ENCODE measurements around the gene APEX2. TPM values are rescaled to one million over a fixed set of nuclear protein-coding genes. Genes with fewer than 3 reads are reported as not detected.

APEX2 gene, protein sequence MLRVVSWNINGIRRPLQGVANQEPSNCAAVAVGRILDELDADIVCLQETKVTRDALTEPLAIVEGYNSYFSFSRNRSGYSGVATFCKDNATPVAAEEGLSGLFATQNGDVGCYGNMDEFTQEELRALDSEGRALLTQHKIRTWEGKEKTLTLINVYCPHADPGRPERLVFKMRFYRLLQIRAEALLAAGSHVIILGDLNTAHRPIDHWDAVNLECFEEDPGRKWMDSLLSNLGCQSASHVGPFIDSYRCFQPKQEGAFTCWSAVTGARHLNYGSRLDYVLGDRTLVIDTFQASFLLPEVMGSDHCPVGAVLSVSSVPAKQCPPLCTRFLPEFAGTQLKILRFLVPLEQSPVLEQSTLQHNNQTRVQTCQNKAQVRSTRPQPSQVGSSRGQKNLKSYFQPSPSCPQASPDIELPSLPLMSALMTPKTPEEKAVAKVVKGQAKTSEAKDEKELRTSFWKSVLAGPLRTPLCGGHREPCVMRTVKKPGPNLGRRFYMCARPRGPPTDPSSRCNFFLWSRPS
- 5.6 and 7.6 TPM in 2 replicates for total RNA-seq

DNA sequence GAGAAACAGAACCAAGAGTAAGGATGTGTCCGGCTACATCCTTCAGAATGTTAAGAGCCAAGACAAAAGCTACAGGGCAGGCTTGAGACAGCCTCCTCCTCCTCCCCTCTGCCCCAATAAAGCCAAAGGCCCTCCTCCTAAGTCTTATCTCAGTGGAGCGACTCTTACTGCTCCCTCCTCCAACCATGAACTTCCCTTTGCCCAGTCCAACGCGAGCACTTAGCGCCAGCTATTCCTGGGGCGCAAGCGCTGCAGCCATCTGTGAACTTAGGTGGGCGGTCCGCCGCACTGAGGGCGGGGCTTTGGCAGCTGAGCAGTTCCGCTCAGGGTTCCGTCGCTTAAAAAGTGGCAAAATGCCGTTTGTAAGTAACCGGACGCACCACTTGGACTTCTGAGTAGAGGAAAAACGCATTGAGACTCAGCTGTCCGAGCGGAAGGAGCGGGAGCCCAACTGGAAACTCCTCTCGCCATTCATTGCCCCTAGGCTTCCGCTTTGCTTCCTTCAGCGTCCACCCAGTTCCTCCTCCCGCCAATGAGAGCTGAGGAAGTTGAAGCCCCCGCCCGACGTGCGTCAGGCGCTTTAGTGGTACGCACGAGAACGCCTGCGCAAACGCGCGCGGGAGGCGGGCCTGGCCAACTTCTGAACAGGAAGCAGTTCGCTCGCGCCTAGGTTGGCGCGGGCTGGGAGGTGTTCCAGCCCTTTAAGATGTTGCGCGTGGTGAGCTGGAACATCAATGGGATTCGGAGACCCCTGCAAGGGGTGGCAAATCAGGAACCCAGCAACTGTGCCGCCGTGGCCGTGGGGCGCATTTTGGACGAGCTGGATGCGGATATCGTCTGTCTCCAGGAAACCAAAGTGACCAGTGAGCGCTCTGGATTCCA, at the start of gene APEX2:
Gene APEX2, plus strand, starts transcription at position 647 of the 882 bp plus-strand sequence. Its CDS starts 60 bp downstream, at position 707.

DNA sequence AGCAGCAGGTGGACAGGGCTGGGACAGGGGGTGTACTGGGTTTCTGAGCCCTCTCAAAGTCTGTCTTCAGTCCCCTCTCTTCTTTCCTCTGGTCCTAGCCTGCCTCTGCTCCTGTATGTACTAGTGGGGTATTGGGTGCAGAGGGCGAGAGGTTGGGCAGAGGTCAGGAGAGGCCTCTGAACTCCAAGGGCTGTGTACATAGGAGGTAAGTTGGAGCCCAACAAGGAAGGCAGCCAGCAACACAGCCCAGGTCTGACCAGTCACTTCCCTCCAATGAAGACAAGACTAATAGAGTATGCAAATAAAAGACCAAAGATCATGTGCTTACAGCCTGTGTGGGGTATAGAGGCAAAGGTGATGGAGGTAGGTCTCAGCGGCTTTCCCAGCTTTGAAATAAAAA, 6.1 kb upstream of the APEX2 start, which contains the start of gene PFKFB1:
Gene PFKFB1, minus strand, starts transcription at position 90 of the 400 bp plus-strand sequence. CDS start 181 bp downstream, outside the sequence.

DNA sequence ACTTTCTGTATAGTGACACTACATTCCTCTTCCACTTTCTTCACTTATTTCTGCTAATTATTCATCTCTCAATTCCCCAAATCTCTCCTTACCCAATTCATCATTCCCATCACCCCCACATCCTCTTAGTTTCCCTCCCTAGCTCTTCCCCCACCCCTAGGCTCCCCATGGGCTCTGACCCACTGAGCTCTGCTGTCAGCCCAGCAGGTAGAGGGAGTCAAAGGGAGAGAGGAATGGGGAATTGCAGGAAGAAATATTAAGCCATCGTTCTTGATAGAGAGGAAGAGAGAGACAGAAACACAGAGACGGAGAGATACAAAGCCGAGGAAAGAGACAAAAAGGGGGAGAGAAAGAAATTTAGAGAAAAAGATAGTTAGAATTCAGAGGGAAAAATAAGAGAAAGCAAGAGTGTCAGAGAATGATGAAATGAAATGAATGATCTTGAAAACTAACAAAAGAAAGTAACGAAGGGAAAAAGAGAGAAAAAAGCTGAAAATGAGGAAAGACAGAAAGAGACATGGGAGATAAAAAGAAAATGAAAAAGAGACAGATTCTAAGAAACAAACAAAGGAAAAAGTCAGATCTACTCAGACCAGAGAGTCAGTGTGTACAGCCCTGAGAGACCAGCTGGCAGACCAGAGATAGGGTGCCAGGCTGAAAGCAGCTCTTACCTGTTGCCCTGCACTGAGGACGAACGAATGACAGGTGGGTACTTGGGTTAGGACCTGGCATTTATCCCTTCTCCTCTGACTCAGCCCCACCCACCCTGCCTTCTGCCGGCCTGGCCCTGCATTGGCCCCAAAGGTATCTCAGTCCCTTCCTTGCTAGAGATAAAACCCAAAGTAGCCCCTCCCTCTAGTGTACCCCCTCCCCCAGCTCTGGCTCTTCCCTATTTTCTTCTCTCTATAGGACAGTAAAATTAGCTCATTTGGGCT, 30.4 kb downstream of the APEX2 start, which contains the start of gene ALAS2:
Gene ALAS2, minus strand, starts transcription at position 707 of the 935 bp plus-strand sequence. CDS start 4,977 bp downstream, outside the sequence.

Other genes with a start within 250 kb of the APEX2 start
- gene ITIH6, start 202.1 kb upstream of the APEX2 start, total RNA-seq: not detected in 2 replicates
- 290 and 376 TPM in 2 replicates for gene MAGED2, start 192.6 kb upstream of the APEX2 start, total RNA-seq
- 26.7 and 30.3 TPM in 2 replicates for gene TRO, start 79.5 kb upstream of the APEX2 start, total RNA-seq
- under 0.01 TPM in 1 of 2 replicates, not detected in the other for gene PFKFB1, start 6.2 kb upstream of the APEX2 start, total RNA-seq
- not detected in 2 replicates for gene ALAS2, start 30.6 kb downstream of the APEX2 start, total RNA-seq
- not detected in 2 replicates for gene PAGE2B, start 74.7 kb downstream of the APEX2 start, total RNA-seq
- not detected in 2 replicates for gene PAGE2, start 88.7 kb downstream of the APEX2 start, total RNA-seq
- gene PAGE5, start 220.0 kb downstream of the APEX2 start, total RNA-seq: not detected in 2 replicates

Data from smooth muscle cell of the umbilical artery (primary cell).